Ureter (tissue), 1 donor: ENCODE data around the gene NPHP4. TPM values are rescaled to one million over a fixed set of nuclear protein-coding genes. Genes with fewer than 3 reads are reported as not detected.

Experiments used
- DNase-seq: peaks from one replicate; pipeline ENCODE4 v3.0.0-alpha.2; 2020; ENCODE audit warnings: low spot score
- total RNA-seq: library from RNA; stranded (reverse); gene quantifications from one replicate; pipeline ENCODE4 v1.2.4, GENCODE V29; 2023
- donor health status: DM: yes; HTN: yes; CAD: no.

Gene NPHP4
- total RNA-seq, 1 donor from 2014 or later: 15.3 TPM

GRCh38 chr1:5880630-5881405, 111.4 kb downstream of the NPHP4 start:
- DNase-seq: no peak

- no peak for DNase-seq
Measured at GRCh38 chr1:5879421-5879820, 112.8 kb downstream of the NPHP4 start.

DNA sequence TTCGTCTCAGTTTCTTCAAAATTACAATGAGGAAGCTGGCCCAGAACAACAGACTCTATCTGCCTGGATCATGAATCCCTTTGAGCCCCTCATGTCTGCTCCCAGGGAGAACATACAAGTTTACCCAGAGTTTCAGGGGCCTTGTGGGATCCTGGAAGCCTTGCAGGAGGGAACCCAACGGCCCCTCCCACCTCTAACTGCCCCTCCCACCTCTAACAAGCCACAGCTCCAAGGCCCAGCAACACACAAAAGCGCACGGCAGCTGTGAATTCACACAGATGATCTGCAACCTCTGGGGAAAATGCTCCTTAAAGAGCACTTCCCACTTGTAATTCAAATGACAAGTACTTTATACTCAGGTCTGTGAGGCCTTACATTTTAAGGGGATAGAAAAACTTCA, 113.3 kb downstream of the NPHP4 start:
- no peak for DNase-seq

DNA sequence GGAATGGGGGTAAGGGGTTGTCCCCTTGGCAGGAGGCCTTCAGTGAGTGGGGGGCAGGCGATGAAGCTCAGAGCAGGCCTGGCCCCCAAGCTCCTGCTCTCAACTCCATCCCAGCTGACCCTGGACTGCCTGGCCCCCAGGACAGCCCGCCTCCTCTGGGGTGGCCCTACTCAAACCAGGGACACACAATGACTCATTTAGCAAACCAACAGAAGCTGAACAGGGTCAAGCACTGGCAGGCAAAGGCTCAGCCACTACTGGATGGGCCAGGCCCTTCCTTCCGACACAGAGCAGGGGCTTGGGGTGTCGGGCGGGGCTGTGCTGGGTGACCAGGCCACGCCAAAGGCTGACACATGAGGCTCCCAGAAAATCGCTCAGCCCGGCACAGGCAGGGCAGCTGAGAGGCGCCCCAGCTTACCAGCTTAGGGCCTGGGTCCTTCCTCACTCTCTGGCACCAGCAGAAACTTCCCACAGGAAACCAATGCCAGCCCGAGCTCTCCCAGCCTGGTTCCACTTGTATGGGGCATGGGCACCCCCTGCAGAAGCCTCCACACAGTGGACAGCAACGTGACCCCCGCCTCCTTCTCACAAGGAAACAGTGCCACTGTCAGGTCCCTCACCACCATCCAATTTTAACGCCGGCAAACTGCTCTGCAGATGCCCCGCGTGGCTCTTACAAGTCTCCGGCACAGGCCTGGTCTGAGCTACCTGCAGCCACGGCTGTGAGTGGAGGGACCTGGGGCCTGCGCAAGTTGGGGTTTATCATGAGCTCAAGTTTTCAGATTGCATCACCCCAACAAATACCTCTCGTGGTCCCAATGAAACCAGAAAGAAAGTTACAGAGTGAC, 114.3 kb downstream of the NPHP4 start:
- DNase-seq: no peak

DNA sequence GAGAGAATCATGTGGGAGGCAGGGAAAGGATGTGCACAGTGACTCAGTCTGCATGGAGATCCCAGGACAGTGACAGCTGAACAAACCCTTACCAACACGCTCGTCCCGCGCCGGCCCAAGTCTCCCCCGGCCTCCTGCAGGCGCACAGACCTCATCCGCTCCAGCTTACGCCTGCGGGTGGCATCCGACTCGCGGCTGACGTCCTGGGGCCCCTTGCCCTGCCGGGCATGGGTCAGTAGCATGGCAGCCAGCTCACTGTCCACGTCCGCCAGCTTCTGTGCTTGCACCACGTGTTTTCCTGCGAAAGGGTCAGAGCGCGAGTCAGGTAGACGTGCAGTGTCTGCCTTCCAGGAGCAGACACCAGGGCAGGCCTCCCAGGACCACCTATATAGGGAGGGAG, 115.2 kb downstream of the NPHP4 start:
- DNase-seq: no peak

DNA sequence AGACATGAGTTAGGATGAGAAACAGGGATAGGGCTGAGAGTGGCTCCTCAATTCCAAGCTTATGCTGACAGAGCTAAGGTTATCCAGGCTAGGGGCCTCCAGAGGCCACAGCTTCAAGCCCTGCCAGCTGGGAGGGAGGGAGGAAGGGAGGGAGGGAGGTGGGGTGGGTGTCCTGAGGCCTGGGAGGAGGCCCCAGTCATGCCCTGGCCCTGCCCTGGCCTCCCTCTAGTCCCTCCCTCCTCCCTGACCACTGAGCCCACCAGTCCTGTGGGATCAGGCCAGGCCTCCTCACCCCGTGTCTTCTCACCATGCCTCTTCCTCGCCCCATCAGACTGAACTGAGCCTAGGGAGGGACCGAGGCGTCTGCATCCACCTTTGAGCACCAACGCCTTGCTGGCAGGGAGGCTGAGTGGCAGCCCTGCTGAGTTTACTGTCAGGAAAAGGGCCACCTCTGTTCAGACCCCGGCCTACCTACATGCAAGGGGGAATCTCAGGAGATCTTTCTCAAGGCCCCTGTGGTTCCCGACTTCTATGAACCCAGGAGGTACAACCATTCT, 116.1 kb downstream of the NPHP4 start:
- no peak for DNase-seq

DNA sequence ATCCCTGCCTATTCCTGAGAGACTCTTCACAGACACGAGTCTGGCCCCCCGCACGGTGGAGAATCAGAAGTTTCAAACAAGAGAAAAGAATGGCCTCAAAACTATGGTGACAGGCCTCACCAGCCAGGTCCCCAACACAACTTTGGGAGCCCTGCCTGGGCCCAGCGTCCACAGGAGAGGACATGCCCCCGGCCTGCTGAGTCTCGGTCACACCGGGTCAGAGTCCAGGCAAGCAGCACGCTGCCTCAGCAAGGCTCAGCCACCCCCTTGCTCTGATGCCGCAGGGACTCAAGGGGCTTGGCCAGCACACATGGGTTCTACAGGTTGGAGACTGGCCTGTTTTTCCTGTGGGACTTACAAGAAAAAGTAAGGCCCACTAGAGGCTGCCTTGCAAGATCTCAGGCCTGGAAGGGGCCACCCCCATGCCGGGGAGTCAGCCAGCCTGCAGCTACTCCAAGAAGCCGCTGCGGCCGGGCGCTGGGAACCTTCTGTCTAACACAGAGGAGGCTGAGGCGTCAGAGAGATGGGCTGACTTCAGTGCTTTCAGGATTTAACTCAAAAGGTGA, 116.8 kb downstream of the NPHP4 start:
- DNase-seq: no peak

DNA sequence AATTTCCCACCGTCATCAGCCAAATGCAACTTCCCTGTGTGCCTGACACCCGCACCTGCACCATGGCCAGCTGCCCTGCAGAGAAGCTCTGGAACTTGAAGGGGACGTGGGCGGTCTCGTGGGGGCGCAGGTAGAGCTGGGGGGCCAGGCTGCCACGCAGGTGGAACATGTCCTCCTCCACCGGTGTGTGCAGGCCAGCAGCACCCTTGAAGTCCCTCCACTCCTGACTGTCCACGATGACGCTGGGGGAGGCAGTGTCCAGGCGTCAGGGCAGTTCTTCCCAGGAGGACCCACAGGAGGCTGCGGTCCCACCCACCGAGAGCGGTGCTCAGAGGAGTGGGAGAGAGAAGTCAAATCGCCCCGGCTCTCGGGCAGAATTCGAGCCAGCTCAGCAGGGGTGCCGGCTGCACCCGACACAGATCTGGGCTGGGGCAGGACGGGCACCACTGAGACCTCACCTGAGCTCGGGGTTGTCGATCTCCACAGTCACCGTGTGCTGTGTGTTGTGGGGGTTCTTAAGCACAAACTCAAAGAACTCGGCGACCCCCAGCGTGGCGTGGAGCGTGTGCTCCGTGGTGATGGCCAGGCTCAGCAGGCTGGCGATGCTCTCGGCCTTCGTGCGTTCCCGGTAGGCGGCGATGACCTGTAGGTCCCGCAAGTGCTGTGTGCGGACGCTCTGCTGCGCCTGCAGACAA, 117.7 kb downstream of the NPHP4 start:
- no peak for DNase-seq

DNA sequence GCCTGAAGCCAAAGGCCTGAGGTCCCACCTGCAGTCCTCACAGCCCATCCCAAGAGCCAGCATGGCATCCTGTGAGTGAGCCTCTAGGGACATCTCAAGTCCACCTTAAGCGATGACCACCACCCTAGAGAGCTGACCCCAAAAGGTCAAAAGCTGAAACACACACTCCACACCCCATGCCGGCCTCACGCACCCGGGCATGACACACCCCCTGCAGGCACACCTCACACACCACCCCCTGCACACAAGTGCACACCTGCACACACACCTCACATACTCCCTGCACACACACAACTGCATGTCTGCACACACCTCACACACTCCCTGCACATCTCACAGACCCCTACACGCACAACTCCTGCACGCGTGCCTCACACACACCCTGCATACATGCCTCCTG, 118.7 kb downstream of the NPHP4 start:
- DNase-seq: no peak

- no peak for DNase-seq
Measured at GRCh38 chr1:5872886-5873285, 119.3 kb downstream of the NPHP4 start.

- DNase-seq: no peak
Measured at GRCh38 chr1:5868931-5869500, 123.2 kb downstream of the NPHP4 start.

DNA sequence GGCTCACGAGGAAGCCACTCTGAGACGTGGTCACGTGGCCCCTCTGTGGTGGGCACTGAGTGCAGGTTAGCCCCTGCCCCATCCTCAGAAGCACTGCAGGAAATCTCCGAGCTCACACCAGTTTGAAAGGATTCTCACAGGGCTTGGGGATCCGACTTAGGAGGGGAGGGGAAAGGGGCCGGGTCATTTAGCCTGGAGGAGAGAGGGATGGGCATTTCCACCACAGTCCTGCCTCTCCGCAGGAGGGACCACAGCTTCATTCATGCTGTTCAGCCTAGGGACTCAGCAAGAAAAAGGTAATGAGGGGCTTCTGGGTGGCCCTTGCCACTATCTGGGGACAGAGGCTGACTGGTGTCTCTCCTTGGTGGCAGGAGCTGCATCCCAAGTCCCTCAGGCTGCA, 126.5 kb downstream of the NPHP4 start:
- DNase-seq: no peak

GRCh38 chr1:5865056-5865455, 127.2 kb downstream of the NPHP4 start:
- DNase-seq: no peak

DNA sequence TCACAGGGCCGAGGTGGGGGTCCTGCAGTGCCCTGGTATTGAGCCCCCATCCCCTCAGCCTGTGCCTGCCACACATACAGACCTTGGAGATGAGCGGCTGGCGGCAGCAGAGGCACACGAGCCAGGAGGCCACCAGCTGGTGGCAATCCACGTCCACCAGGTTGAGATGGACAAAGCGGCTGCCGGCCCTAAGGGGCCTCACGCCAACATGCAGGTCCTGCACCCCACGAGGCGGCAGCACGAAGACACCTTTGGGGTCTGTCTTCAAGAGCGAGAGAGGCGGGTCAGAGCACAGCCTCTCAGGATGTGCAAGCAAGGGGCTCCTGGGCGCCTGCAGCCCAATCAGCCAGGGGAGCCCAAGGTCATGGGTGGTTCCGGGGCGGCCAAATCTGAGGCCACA, 128.0 kb downstream of the NPHP4 start:
- DNase-seq: no peak

GRCh38 chr1:5863238-5863637, 129.0 kb downstream of the NPHP4 start:
- no peak for DNase-seq

DNA sequence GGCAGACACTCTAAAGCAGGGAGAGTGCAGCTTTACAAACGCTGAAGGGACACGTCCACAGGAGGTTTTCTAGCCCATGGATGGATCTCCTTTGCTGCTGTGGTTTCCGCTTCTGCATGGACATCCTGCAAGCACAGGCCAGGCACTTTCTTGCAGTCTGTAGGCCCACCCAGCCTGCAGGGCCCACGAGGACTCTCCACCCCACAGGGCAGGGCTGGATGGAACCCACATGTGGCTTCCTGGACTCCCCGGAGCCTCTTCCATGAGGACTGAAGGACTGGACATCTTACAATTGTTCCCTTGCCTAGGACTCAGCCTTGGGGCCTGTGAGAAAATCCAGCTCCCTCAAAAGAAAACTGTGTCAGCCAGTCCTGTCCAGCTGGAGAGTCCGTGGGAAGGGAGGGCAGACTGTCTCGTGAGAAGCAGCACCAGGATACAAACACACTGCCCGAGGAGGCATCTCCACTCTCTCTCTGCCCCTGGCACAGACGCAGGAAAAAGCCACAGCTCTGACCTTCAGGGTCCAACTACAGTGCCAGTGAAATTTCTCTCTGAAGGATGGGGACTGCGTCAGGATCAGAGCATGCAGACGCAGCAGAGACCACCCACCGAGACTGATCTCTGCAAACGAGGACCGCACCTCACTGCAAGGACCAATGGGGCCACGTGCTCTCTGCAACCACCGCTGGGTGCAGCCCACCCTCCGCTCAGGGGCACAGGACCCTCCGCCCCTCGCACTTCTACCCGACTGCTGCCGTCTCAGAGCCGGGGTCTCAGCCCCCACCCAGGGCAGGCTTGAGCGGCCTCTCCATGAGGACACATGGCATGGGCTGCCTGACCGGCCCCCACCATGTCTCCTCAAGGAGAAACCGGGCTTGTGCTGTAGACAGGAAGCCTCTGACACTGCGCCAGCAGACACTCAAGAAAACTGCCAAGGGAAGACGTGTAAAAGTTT, 130.1 kb downstream of the NPHP4 start:
- DNase-seq: no peak

GRCh38 chr1:5860277-5860676, 131.9 kb downstream of the NPHP4 start:
- DNase-seq: no peak

GRCh38 chr1:5859766-5860165, 132.5 kb downstream of the NPHP4 start:
- no peak for DNase-seq

DNA sequence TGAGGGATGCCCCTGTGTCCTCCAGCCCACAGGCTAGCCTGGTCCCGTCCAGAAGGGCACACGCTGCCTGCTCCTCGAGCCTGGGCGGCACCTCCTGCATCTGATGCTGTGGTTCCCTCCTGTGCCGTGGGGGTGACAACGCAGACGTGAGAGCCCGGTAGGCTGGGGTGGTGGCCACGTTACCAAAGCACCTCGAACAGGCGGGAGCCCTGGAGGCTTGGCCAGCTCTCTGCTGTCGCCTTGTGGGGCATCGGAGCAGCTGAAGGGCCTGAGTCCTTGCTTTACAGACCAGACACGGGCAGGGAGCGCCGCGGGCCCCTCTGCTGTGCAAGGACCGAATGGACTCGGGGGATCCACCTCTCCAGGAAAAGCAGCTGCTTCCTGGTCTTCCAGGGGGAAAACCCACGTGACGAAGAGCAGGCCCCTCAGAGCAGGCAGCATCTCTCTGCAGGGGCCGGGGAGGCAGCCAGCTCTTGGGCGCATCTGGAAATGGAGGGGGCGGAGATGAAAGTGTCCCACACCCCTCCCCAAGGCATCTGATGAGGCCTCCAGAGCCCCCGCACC, 133.3 kb downstream of the NPHP4 start:
- no peak for DNase-seq

GRCh38 chr1:5858246-5858645, 134.0 kb downstream of the NPHP4 start:
- no peak for DNase-seq
